H1 (cell line): Measurements from ENCODE around the gene PHF1.

Experiments used
- ATF2 ChIP-seq: IDR thresholded peaks from 2 replicates; pipeline ENCODE4 v1.6.1; 2012; ENCODE audit warnings: low read length, inconsistent platforms
- ATF3 ChIP-seq: IDR thresholded peaks from 2 replicates; pipeline ENCODE4 v1.6.1; 2011; ENCODE audit warnings: low read depth, mild to moderate bottlenecking, low read length; ENCODE audit not compliant: insufficient read depth
- CTCF ChIP-seq, 3 experiments: IDR thresholded peaks; 1 replicate in 2 of 3; 2 replicates in 1 of 3; pipeline versions ENCODE4 v1.5.1 to v1.6.1; 2011; ENCODE audit warnings: low read length in 3 of 3, mild to moderate bottlenecking in 3 of 3, inconsistent platforms in 2 of 3, low read depth in 1 of 3, moderate library complexity in 1 of 3; ENCODE audit not compliant: insufficient read depth in 1 of 3; ENCODE audit errors: control extremely low read depth in 1 of 3
- EP300 ChIP-seq, 2 experiments: IDR thresholded peaks; 1 replicate in 1 of 2; 2 replicates in 1 of 2; pipeline ENCODE4 v1.6.1; 2011 to 2012; ENCODE audit warnings: low read depth in 2 of 2, low read length in 2 of 2, mild to moderate bottlenecking in 2 of 2, borderline replicate concordance in 1 of 2, inconsistent platforms in 1 of 2, moderate library complexity in 1 of 2
- EZH2 ChIP-seq: fragments of 200-600 bp; sonication (generic); IDR thresholded peaks from 2 replicates; pipeline ENCODE4 v1.7.1; 2012; ENCODE audit warnings: low read depth, mild to moderate bottlenecking, moderate library complexity, low read length, inconsistent platforms; ENCODE audit not compliant: severe bottlenecking
- HDAC6 ChIP-seq: IDR thresholded peaks from one replicate; pipeline ENCODE4 v1.7.1; 2012; ENCODE audit warnings: low read depth, mild to moderate bottlenecking, inconsistent platforms, low read length, moderate library complexity
- POLR2A ChIP-seq, 2 experiments: IDR thresholded peaks; 1 replicate in 1 of 2; 2 replicates in 1 of 2; pipeline ENCODE4 v1.6.1; 2011; ENCODE audit warnings: low read depth in 2 of 2, low read length in 2 of 2, mild to moderate bottlenecking in 2 of 2; ENCODE audit errors: control extremely low read depth in 1 of 2
- RAD21 ChIP-seq, 2 experiments: IDR thresholded peaks in 1 of 2; conservative IDR thresholded peaks in 1 of 2; 2 replicates each; pipeline ENCODE4 v1.6.1; 2011; ENCODE audit warnings: low read depth in 2 of 2, low read length in 2 of 2, improper control_type of control experiment in 1 of 2, inconsistent platforms in 1 of 2, mild to moderate bottlenecking in 1 of 2, moderate library complexity in 1 of 2
- SP2 ChIP-seq: IDR thresholded peaks from 2 replicates; pipeline ENCODE4 v1.6.1; 2012; ENCODE audit warnings: mild to moderate bottlenecking, low read length, inconsistent platforms
- SUZ12 ChIP-seq: fragments of 200-600 bp; sonication (generic); IDR thresholded peaks from 2 replicates; pipeline ENCODE4 v1.6.1; 2012; ENCODE audit warnings: mild to moderate bottlenecking, inconsistent platforms, low read length, moderate library complexity, mixed read lengths
- TAF1 ChIP-seq: IDR thresholded peaks from 2 replicates; pipeline ENCODE4 v1.6.1; 2011; ENCODE audit warnings: mild to moderate bottlenecking, low read depth, low read length
- USF2 ChIP-seq: IDR thresholded peaks from 2 replicates; pipeline ENCODE4 v1.6.1; 2011; ENCODE audit warnings: low read length, improper control_type of control experiment
- YY1 ChIP-seq: IDR thresholded peaks from 2 replicates; pipeline ENCODE4 v1.6.1; 2011; ENCODE audit warnings: low read depth, mild to moderate bottlenecking, low read length

GRCh38 chr6:33380272-33380981 lies 30.4 kb upstream of the PHF1 start:
- TF ChIP-seq SP2 (no peak), CTCF (IDR thresholded peaks at IDR 0.05; ENCODE audit: control extremely low read depth in 1 of 3, insufficient read depth in 1 of 3, low read depth in 1 of 3, low read length in 3 of 3) (no peak), TAF1 (no peak), ATF3 (no peak), SUZ12 (no peak), EZH2 (no peak), EP300 (IDR thresholded peaks at IDR 0.05; ENCODE audit: borderline replicate concordance in 1 of 2, low read depth in 2 of 2, low read length in 2 of 2) (no peak), YY1 (no peak), POLR2A (IDR thresholded peaks at IDR 0.05; ENCODE audit: control extremely low read depth in 1 of 2, low read depth in 2 of 2, low read length in 2 of 2) (no peak), RAD21 (IDR thresholded peaks at IDR 0.05 in 1 of 2, conservative IDR thresholded peaks at IDR 0.05 in 1 of 2; ENCODE audit: low read depth in 2 of 2, low read length in 2 of 2) (no peak), USF2 (no peak), ATF2 (no peak), HDAC6 (no peak)
